ENCODE measurements around the gene DLGAP5.

DNA sequence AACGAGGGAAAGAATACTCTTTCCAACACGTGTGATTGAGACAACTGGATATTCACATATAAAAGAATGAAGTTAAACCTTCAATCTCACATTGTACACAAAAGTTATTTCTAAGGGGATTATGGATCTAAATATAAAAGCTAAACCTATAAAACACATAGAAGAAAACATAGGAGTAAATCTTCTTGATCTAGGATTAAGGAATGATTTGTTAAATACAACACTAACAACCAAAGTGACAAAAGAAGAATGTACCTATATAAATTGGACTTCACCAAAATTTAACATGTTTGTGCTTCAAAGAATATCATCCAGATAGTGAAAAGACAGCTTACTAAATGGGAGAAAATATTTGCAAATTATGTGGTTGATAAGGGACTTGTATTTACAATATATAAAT is 36.9 kb upstream of the DLGAP5 start:
- no peak for TF ChIP-seq CTCF (conservative IDR thresholded peaks at IDR 0.05 in 1 of 2, IDR thresholded peaks at IDR 0.05 in 1 of 2; ENCODE audit: low read depth in 1 of 2, low read length in 2 of 2)
- no peak for TF ChIP-seq EZH2 (IDR thresholded peaks at IDR 0.05; ENCODE audit: low read length, missing control alignments)
